NK-92 (cell line): ENCODE measurements around the gene DCAF8L2.
"Not testable (repeated sequence)": the region's sequence is repeated elsewhere in the genome, so short reads cannot be mapped to it uniquely, and the experiment has no call there.

Experiments used
- DNase-seq: peaks from one replicate; lab custom pipeline; 2025; ENCODE audit not compliant: unreplicated experiment; lab: John Stamatoyannopoulos, UW

The DCAF8L2 gene

GRCh38 chrX:27590044-27590443, at the start of gene DCAF8L2:
TSS of gene DCAF8L2 (plus strand) at chrX:27590344. CDS start at chrX:27746896, 156,552 bp downstream.
- no peak for DNase-seq

DNA sequence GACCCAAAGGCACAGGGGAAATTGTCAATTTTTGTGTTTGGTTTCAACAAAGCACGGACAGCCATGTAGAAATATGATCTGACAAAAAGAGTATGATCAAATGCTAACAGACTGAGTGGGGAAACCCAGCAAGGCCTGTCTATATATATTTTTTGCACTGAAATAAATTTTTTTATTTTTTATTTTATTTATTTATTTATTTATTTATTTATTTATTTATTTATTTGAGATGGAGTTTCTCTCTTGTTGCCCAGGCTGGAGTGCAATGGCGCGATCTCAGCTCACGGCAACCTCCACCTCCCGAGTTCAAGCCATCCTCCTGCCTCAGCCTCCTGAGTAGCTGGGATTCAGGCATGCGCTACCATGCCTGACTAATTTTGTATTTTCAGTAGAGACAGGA, 49.0 kb upstream of the DCAF8L2 start:
- DNase-seq, result not testable (repeated sequence)

- DNase-seq, result no peak
Measured at GRCh38 chrX:27548624-27549023, 41.5 kb upstream of the DCAF8L2 start.

- DNase-seq, result no peak
Measured at GRCh38 chrX:27549688-27550087, 40.5 kb upstream of the DCAF8L2 start.

DNA sequence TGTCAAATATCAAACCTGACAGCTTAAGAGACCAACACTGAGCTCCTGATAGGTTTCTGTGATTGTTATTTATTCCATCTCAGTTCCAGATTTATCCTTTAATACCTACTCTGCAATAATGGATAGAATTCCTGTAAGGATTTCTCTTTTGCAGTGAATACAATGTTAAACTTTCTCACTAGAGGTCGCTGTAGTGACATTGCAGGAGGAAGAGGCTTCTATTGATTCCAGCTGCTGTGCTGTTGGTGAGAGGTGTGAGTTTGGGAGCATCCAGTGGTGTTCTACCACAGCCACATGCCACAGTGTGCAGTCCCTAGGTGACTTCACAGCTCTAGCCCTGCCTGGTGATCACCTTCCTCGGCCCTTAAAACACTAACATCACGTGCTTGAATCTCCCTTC, 34.6 kb upstream of the DCAF8L2 start:
- no peak for DNase-seq

GRCh38 chrX:27565992-27566391, 24.2 kb upstream of the DCAF8L2 start:
- DNase-seq, result no peak

DNA sequence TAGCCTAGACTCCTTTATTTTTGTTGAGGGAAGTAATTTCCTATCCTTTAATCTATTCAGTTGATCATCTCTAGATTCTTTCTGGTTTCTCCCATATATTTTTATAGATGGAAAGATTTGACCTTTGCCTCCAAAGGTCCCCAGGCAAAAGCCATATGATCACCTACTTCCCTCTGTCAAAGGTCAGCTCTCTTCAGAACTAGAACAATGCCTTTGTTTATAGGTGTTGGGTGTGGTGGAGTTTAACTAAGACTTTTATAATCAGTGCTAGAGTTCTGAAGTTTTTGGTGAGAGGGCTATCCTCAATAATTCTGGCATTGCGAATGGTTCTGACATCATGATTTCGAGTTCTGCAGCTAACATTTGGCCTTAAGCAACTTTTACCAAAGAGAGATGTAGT, 19.0 kb upstream of the DCAF8L2 start:
- no peak for DNase-seq

- DNase-seq, result no peak
Measured at GRCh38 chrX:27575565-27575964, 14.6 kb upstream of the DCAF8L2 start.

DNA sequence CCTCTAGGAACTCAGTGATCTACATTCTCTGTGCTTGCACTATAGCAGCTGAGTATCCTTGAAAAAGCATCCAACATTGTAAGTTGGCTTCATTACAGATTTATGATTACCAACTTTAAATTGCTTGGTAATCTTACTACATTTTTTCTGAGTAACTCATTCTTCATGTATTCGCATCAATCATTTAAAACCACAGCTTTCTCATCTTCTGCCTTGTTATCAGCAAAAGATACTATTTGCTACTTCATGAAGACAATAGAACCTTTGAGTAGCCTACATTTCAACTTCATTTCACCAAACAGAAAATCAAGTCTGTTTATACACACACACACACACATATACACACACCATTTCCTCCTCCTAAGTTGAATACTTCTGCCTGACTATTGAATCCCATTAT, 6.2 kb upstream of the DCAF8L2 start:
- no peak for DNase-seq

- no peak for DNase-seq
Measured at GRCh38 chrX:27591938-27592337, 1.8 kb downstream of the DCAF8L2 start.

- DNase-seq, result no peak
Measured at GRCh38 chrX:27597508-27597907, 7.4 kb downstream of the DCAF8L2 start.

DNA sequence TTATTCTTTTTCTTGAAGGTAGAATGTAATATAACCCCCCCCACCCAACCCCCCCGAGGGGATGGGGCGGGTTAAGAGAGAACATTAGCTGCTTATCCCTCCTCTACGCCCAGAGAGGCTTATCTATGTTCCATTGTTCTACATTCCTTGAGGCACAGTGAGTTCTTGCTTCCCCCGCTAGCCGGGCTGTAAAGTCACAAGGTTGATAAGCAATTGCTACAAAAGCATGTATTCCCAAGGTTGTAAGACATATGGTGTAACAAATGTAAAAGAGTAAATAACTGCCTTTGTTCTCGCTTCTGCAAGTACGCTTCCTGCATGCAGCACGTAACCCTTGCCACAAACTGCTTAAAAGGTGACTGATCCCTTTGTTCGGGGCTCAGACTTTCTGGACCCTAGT, 8.2 kb downstream of the DCAF8L2 start:
- no peak for DNase-seq

- DNase-seq, result no peak
Measured at GRCh38 chrX:27599928-27600327, 9.8 kb downstream of the DCAF8L2 start.

- DNase-seq, result no peak
Measured at GRCh38 chrX:27600686-27601085, 10.5 kb downstream of the DCAF8L2 start.

GRCh38 chrX:27608671-27609070, 18.5 kb downstream of the DCAF8L2 start:
- DNase-seq, result no peak

GRCh38 chrX:27619459-27619858, 29.3 kb downstream of the DCAF8L2 start:
- DNase-seq, result no peak

DNA sequence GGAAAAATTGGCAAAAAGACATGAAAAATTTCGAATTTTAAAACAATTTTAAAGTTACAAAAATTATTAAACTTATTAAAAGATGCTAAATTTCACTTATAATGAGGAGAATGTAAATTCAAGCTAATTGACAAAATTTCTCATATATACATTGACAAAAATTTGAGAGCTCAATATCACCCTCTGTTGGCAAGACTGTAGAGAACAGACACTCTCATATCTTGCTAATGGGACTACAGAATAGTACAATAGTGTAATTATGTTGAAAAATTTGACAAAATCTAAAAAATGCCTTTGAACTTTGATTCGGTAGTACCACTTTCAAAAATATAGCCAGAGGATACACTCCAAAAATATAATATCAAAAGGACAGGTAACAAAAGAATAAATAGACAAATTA, 29.8 kb downstream of the DCAF8L2 start:
- DNase-seq, result no peak

GRCh38 chrX:27622883-27623282, 32.7 kb downstream of the DCAF8L2 start:
- no peak for DNase-seq

GRCh38 chrX:27626066-27626465, 35.9 kb downstream of the DCAF8L2 start:
- no peak for DNase-seq

DNA sequence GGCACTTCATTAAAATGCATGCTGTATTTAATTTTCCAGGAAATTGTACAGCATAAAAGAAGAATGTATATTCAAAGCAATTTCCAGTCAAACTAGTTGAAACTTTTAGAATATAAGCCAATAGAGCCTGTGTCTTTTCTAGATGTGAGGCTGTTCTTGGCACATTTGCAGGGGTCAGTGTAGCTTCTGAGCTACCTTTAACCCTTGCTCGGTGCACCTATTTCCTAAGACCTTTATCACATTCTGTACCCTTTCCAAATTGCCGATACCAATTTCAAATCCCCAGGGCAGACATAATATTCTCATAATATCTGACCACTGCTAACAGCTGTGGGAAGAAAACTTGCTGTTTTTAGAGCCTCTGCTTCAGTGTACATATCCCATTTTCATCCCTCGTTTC, 43.2 kb downstream of the DCAF8L2 start:
- no peak for DNase-seq

- DNase-seq, result no peak
Measured at GRCh38 chrX:27656581-27656980, 66.4 kb downstream of the DCAF8L2 start.

DNA sequence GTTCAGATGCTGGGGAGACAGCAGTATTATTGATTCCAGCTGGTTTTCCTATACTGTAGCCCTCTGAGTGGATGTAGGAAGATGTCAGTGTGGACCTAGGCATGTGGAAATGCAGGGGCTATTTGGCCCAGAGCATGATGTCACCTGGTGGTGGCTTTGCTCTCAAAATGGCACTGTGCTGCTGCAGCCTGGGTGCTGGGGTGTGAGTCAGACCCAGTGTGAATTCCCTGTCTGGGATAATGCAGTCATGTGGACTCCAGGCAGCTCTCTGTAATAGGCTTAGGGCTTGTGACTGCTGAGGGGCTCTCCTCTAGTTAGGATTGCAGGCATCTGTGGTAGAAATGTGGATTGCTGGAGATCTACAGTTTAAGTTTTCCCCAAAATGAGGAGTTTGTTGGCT, 70.7 kb downstream of the DCAF8L2 start:
- no peak for DNase-seq

- no peak for DNase-seq
Measured at GRCh38 chrX:27671234-27671633, 81.1 kb downstream of the DCAF8L2 start.

GRCh38 chrX:27674491-27674890, 84.3 kb downstream of the DCAF8L2 start:
- no peak for DNase-seq
